ENCODE results near the gene DNAH10.

GRCh38 chr12:123782997-123783792 is 21.1 kb downstream of the DNAH10 start:
- TF ChIP-seq CTCF (conservative IDR thresholded peaks at IDR 0.05; ENCODE audit: low read length) (no peak), EZH2phosphoT487 (IDR thresholded peaks at IDR 0.05; ENCODE audit: borderline replicate concordance) (no peak)

All from Loucy (cell line).